Measurements from ENCODE around the gene HMG20B.
"Not testable (repeated sequence)": the region's sequence is repeated elsewhere in the genome, so short reads cannot be mapped to it uniquely, and the experiment has no call there.

DNA sequence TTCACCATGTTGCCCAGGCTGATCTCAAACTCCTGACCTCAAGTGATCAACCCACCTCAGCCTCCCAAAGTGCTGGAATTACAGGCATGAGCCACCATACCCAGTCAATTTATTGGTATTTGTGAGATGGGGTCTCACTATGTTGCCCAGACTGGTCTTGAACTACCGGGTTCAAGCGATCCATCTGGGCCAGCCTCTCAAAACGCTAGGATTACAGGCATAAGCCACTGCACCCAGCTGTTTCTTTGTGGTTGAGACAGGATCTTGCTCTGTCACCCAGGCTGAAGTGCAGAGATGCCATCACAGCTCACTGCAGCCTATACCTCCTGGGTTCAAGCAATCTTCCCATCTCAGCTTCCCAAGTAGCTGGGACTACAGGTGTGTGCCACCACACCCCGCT lies 9.0 kb downstream of the HMG20B start:
- TF ChIP-seq, protein P1, sequence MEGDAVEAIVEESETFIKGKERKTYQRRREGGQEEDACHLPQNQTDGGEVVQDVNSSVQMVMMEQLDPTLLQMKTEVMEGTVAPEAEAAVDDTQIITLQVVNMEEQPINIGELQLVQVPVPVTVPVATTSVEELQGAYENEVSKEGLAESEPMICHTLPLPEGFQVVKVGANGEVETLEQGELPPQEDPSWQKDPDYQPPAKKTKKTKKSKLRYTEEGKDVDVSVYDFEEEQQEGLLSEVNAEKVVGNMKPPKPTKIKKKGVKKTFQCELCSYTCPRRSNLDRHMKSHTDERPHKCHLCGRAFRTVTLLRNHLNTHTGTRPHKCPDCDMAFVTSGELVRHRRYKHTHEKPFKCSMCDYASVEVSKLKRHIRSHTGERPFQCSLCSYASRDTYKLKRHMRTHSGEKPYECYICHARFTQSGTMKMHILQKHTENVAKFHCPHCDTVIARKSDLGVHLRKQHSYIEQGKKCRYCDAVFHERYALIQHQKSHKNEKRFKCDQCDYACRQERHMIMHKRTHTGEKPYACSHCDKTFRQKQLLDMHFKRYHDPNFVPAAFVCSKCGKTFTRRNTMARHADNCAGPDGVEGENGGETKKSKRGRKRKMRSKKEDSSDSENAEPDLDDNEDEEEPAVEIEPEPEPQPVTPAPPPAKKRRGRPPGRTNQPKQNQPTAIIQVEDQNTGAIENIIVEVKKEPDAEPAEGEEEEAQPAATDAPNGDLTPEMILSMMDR (IDR thresholded peaks at IDR 0.05) = not testable (repeated sequence)
- not testable (repeated sequence) for TF ChIP-seq POLR2A (IDR thresholded peaks at IDR 0.05)

Measured in esophagus squamous epithelium (tissue), 4 donors.